H9 (cell line): ENCODE data around the gene ROBO4. TPM values are rescaled to one million over a fixed set of nuclear protein-coding genes. Genes with fewer than 3 reads are reported as not detected.

Source experiments
- DNase-seq: peaks from one replicate; pipeline ENCODE4 v3.0.0-alpha.2; 2017
- H2AFZ ChIP-seq: one replicate; pipeline ENCODE4 v1.6.1; 2013; ENCODE audit warnings: mild to moderate bottlenecking, low read length, control low read depth, moderate library complexity
- H2AK5ac ChIP-seq: 2 replicates; pipeline ENCODE4 v1.6.1; 2013; ENCODE audit warnings: low read length, control low read depth, mixed read lengths; ENCODE audit not compliant: insufficient read length
- H2BK120ac ChIP-seq: one replicate; pipeline ENCODE4 v1.6.1; 2013; ENCODE audit warnings: low read depth, mild to moderate bottlenecking, low read length, control low read depth, inconsistent platforms; ENCODE audit not compliant: poor library complexity, severe bottlenecking
- H2BK12ac ChIP-seq: 2 replicates; pipeline ENCODE4 v1.6.1; 2013; ENCODE audit warnings: low read length, control low read depth, mixed read lengths, low read depth; ENCODE audit not compliant: insufficient read length
- H2BK15ac ChIP-seq: 2 replicates; pipeline ENCODE4 v1.6.1; 2013; ENCODE audit warnings: low read depth, low read length, control low read depth
- H2BK20ac ChIP-seq: one replicate; pipeline ENCODE4 v1.6.1; 2013; ENCODE audit warnings: low read depth, mild to moderate bottlenecking, low read length, control low read depth, inconsistent platforms; ENCODE audit not compliant: poor library complexity, severe bottlenecking
- H2BK5ac ChIP-seq: 2 replicates; pipeline ENCODE4 v1.6.1; 2013; ENCODE audit warnings: low read length, control low read depth, mixed read lengths; ENCODE audit not compliant: insufficient read length
- H3K14ac ChIP-seq: 2 replicates; pipeline ENCODE4 v1.6.1; 2013; ENCODE audit warnings: low read length, control low read depth; ENCODE audit not compliant: insufficient read depth
- H3K18ac ChIP-seq: 2 replicates; pipeline ENCODE4 v1.6.1; 2013; ENCODE audit warnings: low read depth, mild to moderate bottlenecking, mixed read lengths, low read length, control low read depth; ENCODE audit not compliant: insufficient read length
- H3K23ac ChIP-seq: 2 replicates; pipeline ENCODE4 v1.6.1; 2013; ENCODE audit warnings: low read length, control low read depth, mixed read lengths, low read depth; ENCODE audit not compliant: insufficient read length
- H3K23me2 ChIP-seq: 2 replicates; pipeline ENCODE4 v1.6.1; 2013; ENCODE audit warnings: low read depth, mild to moderate bottlenecking, mixed read lengths, low read length, control low read depth; ENCODE audit not compliant: insufficient read length, poor library complexity, severe bottlenecking
- H3K27ac ChIP-seq: 2 replicates; pipeline ENCODE4 v1.5.1; 2013; ENCODE audit warnings: low read length, control low read depth, mixed read lengths, low read depth; ENCODE audit not compliant: insufficient read length
- H3K27me3 ChIP-seq: 2 replicates; pipeline ENCODE4 v1.6.1; 2013; ENCODE audit warnings: low read length, control low read depth, inconsistent platforms; ENCODE audit not compliant: insufficient read depth
- H3K4ac ChIP-seq: 2 replicates; pipeline ENCODE4 v1.6.1; 2013; ENCODE audit warnings: low read depth, mild to moderate bottlenecking, control low read depth, inconsistent platforms, low read length, moderate library complexity
- H3K4me1 ChIP-seq: 2 replicates; pipeline ENCODE4 v1.6.1; 2013; ENCODE audit warnings: low read length, control low read depth, inconsistent platforms; ENCODE audit not compliant: insufficient read depth
- H3K4me2 ChIP-seq: 2 replicates; pipeline ENCODE4 v1.6.1; 2013; ENCODE audit warnings: low read length, control low read depth, mixed read lengths; ENCODE audit not compliant: insufficient read length, insufficient read depth
- H3K56ac ChIP-seq: 2 replicates; pipeline ENCODE4 v1.6.1; 2013; ENCODE audit warnings: low read depth, mild to moderate bottlenecking, mixed read lengths, low read length, control low read depth; ENCODE audit not compliant: insufficient read length
- H3K79me1 ChIP-seq: 2 replicates; pipeline ENCODE4 v1.6.1; 2013; ENCODE audit warnings: low read depth, mild to moderate bottlenecking, moderate library complexity, low read length, control low read depth, inconsistent platforms; ENCODE audit not compliant: insufficient read depth, poor library complexity, severe bottlenecking
- H3K79me2 ChIP-seq: 2 replicates; pipeline ENCODE4 v1.6.1; 2013; ENCODE audit warnings: low read length, control low read depth, inconsistent platforms; ENCODE audit not compliant: insufficient read depth
- H3K9ac ChIP-seq: 2 replicates; pipeline ENCODE4 v1.6.1; 2013; ENCODE audit warnings: low read length, control low read depth, mixed read lengths; ENCODE audit not compliant: insufficient read length; ENCODE audit errors: extremely low read depth
- H3K9me3 ChIP-seq: one replicate; pipeline ENCODE4 v1.6.1; 2013; ENCODE audit warnings: low read depth, low read length, inconsistent platforms; ENCODE audit not compliant: control insufficient read depth
- H3T11ph ChIP-seq: one replicate; pipeline ENCODE4 v1.6.1; 2013; ENCODE audit warnings: mild to moderate bottlenecking, low read length, control low read depth, inconsistent platforms
- H4K20me1 ChIP-seq: one replicate; pipeline ENCODE4 v1.6.1; 2013; ENCODE audit not compliant: control insufficient read depth, insufficient read length, insufficient read depth
- H4K5ac ChIP-seq: 2 replicates; pipeline ENCODE4 v1.6.1; 2013; ENCODE audit warnings: low read depth, mild to moderate bottlenecking, mixed read lengths, low read length, control low read depth; ENCODE audit not compliant: insufficient read length
- H4K8ac ChIP-seq: replicated peaks from 2 replicates; pipeline ENCODE4 v1.6.1; 2013; ENCODE audit warnings: low read length, control low read depth, mixed read lengths, low read depth; ENCODE audit not compliant: insufficient read length
- H4K91ac ChIP-seq: 2 replicates; pipeline ENCODE4 v1.6.1; 2013; ENCODE audit warnings: low read depth, mild to moderate bottlenecking, moderate library complexity, mixed read lengths, low read length, control low read depth; ENCODE audit not compliant: insufficient read length
- H3K27ac Mint-ChIP-seq, 3 experiments: 2 replicates in 2 of 3; 3 replicates in 1 of 3; pipeline ENCODE4 v1.8.0; 2020 to 2021; ENCODE audit warnings: mixed read lengths in 3 of 3, mild to moderate bottlenecking in 1 of 3, moderate library complexity in 1 of 3
- H3K27me3 Mint-ChIP-seq: 2 replicates; pipeline ENCODE4 v1.8.0; 2021; ENCODE audit warnings: low read depth, mild to moderate bottlenecking, moderate library complexity, mixed read lengths
- H3K36me3 Mint-ChIP-seq, 3 experiments: 2 replicates in 2 of 3; 3 replicates in 1 of 3; pipeline ENCODE4 v1.8.0; 2020 to 2021; ENCODE audit warnings: low read depth in 3 of 3, mixed read lengths in 3 of 3; ENCODE audit not compliant: insufficient read depth in 1 of 3
- H3K4me1 Mint-ChIP-seq, 2 experiments: 2 replicates each; pipeline ENCODE4 v1.8.0; 2020; ENCODE audit warnings: mixed read lengths in 2 of 2
- H3K4me3 Mint-ChIP-seq, 2 experiments: 2 replicates in 1 of 2; 3 replicates in 1 of 2; pipeline ENCODE4 v1.8.0; 2020 to 2021; ENCODE audit warnings: mild to moderate bottlenecking in 2 of 2, mixed read lengths in 2 of 2, moderate library complexity in 1 of 2
- H3K9me3 Mint-ChIP-seq, 2 experiments: 2 replicates in 1 of 2; 3 replicates in 1 of 2; pipeline ENCODE4 v1.8.0; 2020; ENCODE audit warnings: mild to moderate bottlenecking in 2 of 2, mixed read lengths in 2 of 2, moderate library complexity in 1 of 2
- WGBS: extraction: QIAGEN DNeasy Blood & Tissue Kit; methylation state at CpG from one replicate; pipeline ENCODE4 v1.1.7; 2013; ENCODE audit warnings: missing lambda C conversion rate, low lambda C conversion rate, mixed read lengths; ENCODE audit not compliant: insufficient read length; ENCODE audit errors: extremely low coverage; 5-methylcytosine and 5-hydroxymethylcytosine counted together
- total RNA-seq: library from RNA; stranded (reverse); gene quantifications from 2 replicates; pipeline ENCODE4 v1.2.1, GENCODE V29; 2021
- TF ChIP-seq, protein P1 (sequence below): fragments of 200-600 bp; sonication (generic); conservative IDR thresholded peaks from 3 replicates; pipeline ENCODE4 v1.8.0; 2021; ENCODE audit warnings: antibody characterized with exemption, mild to moderate bottlenecking

ROBO4 gene
- total RNA-seq, 1 experiment from 2014 or later = not detected

DNA sequence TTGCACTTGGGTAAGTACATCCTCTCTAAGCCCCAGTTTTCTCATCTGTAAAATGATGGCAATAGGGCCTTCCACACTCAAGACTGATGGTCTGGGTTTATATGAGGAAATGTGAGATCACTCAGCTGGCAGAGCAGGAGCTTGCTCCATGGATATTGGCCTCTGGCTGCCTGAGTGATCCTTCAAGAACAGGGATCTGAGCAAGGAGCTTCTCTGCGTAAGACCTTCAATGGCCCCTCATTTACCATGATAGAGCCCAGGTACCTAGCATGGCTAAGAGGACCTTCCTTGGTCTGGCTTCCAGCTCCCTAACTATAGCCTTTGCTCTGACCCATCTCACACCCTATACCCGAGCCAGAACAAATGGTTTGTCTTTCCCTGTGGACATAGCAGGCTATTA is 5.5 kb downstream of the ROBO4 start:
- Histone ChIP-seq H3K9ac (no peak overlapping the region), H3K79me2 (no peaks in the 10 kb centered on the region), H3K14ac (no peak overlapping the region), H3K56ac (no peak overlapping the region), H2BK20ac (no peak overlapping the region), H4K91ac (no peak overlapping the region), H4K5ac (no peak overlapping the region), H3K4me2 (no peak overlapping the region), H2BK120ac (no peak overlapping the region), H2BK12ac (no peak overlapping the region), H4K20me1 (no peaks in the 10 kb centered on the region), H3K23ac (no peak overlapping the region), H2BK15ac (no peak overlapping the region), H3K79me1 (no peaks in the 10 kb centered on the region), H3K4ac (no peak overlapping the region), H3K27ac (no peak overlapping the region), H2AK5ac (no peak overlapping the region), H3K18ac (no peak overlapping the region), H3K27me3 (no peaks in the 10 kb centered on the region), H3K9me3 (no peaks in the 10 kb centered on the region), H3K23me2 (no peaks in the 10 kb centered on the region), H4K8ac (no peak overlapping the region), H2AFZ (no peak overlapping the region), H3T11ph (no peak overlapping the region), H3K4me1 (no peaks in the 10 kb centered on the region), H2BK5ac (no peak overlapping the region)
- no peaks in the 10 kb centered on the region for H3K9me3 Mint-ChIP-seq
- no peaks in the 10 kb centered on the region for H3K36me3 Mint-ChIP-seq
- H3K27me3 Mint-ChIP-seq = peaks cover 27% of the 10 kb centered on the region
- DNase-seq = no peak
- H3K4me3 Mint-ChIP-seq = no peak overlapping the region
- no peak overlapping the region for H3K27ac Mint-ChIP-seq
- TF ChIP-seq, protein P1, sequence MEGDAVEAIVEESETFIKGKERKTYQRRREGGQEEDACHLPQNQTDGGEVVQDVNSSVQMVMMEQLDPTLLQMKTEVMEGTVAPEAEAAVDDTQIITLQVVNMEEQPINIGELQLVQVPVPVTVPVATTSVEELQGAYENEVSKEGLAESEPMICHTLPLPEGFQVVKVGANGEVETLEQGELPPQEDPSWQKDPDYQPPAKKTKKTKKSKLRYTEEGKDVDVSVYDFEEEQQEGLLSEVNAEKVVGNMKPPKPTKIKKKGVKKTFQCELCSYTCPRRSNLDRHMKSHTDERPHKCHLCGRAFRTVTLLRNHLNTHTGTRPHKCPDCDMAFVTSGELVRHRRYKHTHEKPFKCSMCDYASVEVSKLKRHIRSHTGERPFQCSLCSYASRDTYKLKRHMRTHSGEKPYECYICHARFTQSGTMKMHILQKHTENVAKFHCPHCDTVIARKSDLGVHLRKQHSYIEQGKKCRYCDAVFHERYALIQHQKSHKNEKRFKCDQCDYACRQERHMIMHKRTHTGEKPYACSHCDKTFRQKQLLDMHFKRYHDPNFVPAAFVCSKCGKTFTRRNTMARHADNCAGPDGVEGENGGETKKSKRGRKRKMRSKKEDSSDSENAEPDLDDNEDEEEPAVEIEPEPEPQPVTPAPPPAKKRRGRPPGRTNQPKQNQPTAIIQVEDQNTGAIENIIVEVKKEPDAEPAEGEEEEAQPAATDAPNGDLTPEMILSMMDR = no peak
- no peaks in the 10 kb centered on the region for H3K4me1 Mint-ChIP-seq
- no CpG with 5 or more reads among the region's 2 CpGs for WGBS
